NCI-H2196 treated with DMSO at 0.1 percent for 48 hours (cell line): ENCODE results near the gene NET1.
"Not testable (repeated sequence)": the region's sequence is repeated elsewhere in the genome, so short reads cannot be mapped to it uniquely, and the experiment has no call there.

Source experiments
- DNase-seq: peaks from one replicate; lab custom pipeline; 2025; ENCODE audit not compliant: unreplicated experiment; lab: John Stamatoyannopoulos, UW

Gene NET1

DNA sequence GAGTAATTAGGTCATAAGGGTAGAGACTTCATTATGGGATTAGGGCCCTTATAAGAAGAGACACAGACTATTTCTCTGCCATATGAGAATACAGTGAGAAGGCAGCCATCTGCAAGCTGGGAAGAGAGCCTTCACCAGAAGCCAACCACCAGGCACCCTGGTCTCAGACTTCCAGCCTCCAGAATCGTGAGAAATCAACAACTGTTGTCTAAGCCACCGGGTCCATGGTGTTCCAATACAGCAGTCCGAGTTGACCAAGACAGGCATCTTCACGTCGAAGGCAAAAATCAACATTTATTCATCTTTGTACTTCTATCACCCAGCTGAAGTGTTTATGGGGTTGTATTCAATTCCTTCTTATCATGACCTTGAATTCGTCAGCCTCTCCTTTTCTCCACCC lies 13.0 kb upstream of the NET1 start:
- no peak for DNase-seq

DNA sequence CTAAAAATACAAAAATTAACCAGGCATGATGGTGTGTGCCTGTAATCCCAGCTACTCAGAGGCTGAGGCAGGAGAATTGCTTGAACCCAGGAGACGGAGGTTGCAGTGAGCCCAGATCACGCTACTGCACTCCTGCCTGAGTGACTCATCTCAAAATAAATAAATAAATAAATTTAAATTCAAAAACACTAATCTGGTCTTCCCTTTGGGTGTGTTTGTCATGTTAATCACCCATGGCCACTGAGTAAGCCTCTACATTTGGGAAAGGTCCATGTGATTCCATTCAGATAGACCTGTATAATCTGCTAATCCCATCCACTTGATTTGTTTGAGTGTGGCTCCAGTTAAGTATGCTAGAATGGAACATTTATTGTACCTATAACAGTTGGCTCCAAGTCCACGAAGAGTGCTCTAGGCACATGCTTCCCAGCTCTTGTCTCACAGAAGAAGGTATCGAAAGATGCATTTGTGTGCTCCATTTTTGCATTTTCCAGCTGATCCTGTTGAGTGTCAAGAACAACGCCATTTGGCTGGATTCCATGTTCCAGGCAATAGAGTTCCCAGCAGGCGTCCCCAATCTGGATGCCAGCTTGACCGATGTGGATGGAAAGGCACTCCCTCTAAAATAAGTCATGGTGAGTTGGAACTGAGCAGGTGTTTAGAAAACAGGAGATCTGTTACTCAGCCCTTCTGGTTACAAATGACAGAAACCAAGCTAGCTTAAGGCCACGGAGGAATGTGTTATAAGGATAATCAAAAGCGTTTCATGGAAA lies 11.7 kb upstream of the NET1 start:
- DNase-seq = no peak

- DNase-seq = no peak
Observed at GRCh38 chr10:5402798-5403197, 9.6 kb upstream of the NET1 start.

- DNase-seq = no peak
Observed at GRCh38 chr10:5404208-5405041, 7.9 kb upstream of the NET1 start, which contains the start of gene TUBAL3. Gene TUBAL3 (minus strand): TSS chr10:5404828. CDS start chr10:5404792, 36 bp downstream.

DNA sequence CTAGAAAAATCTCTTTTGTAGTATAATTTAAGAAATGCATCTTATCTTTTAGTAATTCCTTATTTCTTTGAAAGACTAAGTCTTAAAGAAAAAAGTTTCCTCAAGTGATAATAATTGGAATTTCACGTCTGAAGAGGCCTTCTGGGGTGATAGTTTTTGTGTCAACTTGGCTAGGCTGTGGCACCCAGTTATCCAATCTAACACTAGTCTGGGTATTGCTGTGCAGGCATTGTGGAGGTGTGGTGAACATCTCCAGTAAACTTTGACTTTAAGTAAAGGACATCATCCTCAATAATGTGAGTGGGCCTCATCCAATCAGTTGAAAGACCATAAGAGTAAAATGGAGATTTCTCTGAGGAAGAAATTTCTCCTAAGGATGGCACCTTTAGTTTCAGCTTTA lies 5.4 kb upstream of the NET1 start:
- DNase-seq = no peak

DNA sequence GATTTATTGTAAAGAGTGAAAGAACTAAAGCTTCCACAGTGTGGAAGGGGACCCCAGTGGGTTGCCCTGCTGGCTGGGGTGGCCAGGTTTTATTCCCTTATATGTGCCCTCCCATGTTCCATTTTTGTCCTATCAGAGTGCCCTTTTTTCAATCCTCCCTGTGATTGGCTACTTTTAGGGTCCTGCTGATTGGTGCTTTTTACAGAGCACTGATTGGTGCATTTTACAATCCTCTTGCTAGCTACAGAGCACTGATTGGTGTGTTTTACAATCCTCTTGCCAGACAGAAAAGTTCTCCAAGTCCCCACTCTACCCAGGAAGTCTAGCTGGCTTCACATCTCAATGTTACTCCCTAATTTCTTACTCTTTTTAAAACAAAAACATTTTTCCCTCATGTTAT lies 1.6 kb upstream of the NET1 start:
- not testable (repeated sequence) for DNase-seq

DNA sequence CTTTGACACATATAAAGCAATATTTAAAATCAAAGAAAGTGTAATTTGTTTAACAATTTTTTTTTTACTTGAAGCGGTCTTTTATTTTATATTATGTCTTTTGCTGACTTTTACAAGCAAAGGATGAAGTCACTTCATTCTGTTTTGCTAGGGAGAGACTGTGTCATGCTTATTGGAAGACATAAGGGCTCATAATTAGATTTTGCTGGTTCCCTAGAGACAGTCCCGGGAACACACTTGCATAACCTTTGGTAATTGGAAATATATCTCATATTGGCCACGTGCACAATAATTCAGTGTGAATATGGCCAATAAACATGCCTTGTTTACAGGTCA lies 448 bp upstream of the NET1 start:
- DNase-seq = no peak

DNA sequence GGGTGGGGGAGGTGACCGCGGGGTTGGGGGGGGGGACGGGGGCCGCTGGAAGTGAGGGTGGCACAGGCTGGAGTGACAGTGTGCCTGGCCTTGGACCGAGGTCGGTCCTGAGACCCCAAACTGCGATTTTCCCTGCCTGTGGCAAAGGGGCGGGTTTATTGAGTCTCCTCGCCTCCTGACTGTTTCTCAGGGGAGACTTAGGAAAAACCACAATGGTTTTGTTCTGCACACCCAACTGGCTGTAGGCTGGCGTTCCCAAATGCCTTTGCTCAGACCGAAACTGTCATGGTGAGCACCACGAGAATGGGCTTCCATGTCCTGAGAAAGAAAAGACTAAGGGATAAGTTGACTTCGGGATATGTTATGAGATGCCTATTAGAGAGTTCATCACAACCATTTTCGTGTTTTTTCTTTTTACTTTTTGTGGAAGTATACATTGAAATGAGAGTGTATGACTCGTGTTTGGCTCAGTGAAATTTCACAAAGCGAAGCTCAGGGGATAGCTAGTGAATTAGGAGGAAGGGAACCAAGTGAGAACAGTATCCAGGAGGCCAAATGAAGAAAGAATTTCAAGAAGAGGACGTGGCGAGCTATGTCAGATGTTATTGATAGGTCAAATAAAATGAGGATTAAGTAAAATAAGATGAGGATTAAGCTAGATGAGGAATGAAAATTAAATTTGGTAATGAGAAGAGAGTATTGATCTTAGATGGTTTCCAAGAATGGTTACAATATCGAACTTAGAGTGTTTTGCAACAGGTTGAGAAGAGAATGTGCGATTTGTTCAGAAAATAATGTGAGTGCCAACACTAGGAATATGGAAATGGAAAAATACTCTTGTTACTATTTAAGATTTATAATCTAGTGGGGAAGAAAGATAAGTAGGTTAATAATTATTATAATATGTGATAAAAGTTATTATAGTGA lies 918 bp downstream of the NET1 start:
- DNase-seq = no peak

DNA sequence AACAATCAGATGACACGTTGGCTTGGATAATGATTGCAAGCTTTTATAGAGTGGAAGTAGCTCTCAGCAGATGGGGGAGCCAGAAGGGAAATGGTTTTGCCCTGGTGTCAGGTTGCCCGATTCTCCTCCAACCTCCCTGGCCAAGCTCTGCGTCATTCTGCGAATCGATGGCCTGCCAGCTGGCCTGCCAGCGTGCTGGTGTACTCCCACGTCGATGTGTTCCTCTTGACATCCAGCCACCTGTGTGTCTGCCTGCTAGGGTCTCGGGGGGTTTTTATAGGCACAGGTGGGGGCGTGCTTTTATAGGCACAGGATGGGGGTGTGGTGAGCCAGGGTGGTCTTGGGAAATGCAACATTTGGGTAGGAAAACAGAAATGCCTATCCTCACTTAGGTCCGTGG lies 4.6 kb downstream of the NET1 start:
- peak; percentile 35 for DNase-seq

GRCh38 chr10:5418584-5418983 lies 6.2 kb downstream of the NET1 start:
- no peak for DNase-seq

- DNase-seq = no peak
Observed at GRCh38 chr10:5419466-5420094, 7.2 kb downstream of the NET1 start.

GRCh38 chr10:5423771-5424170 lies 11.4 kb downstream of the NET1 start:
- DNase-seq = no peak

- DNase-seq = no peak
Observed at GRCh38 chr10:5424751-5425150, 12.4 kb downstream of the NET1 start.

GRCh38 chr10:5428133-5428532 lies 15.8 kb downstream of the NET1 start:
- no peak for DNase-seq

GRCh38 chr10:5433182-5433581 lies 20.8 kb downstream of the NET1 start:
- DNase-seq = no peak

GRCh38 chr10:5434017-5434753 lies 21.8 kb downstream of the NET1 start:
- no peak for DNase-seq

GRCh38 chr10:5435328-5435727 lies 23.0 kb downstream of the NET1 start:
- DNase-seq = no peak

- no peak for DNase-seq
Observed at GRCh38 chr10:5440206-5440605, 27.8 kb downstream of the NET1 start.

DNA sequence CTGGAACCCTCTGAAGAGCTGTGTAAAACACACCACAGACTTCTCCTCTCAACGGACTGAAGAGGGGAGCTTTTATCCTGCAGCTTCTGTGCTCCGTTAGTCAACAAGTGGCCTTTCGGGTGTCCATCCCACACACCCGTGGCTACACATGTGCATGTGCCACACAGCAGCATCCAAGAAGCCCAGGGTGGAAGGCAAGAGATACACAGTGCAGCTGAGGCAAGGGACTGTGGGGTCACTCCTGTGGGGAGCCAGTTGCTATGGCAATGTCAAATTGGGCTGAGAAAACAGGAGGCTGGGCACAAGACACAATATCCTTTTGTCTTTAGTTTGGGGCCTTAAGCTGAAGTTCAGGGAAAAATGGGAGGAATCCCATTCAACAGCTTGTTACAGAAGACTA lies 28.7 kb downstream of the NET1 start:
- no peak for DNase-seq
